Globus pallidus (tissue), 1 donor: ENCODE results near the gene SLC22A15.
"Not testable (repeated sequence)": the region's sequence is repeated elsewhere in the genome, so short reads cannot be mapped to it uniquely, and the experiment has no call there.

ENCODE experiments used
- DNase-seq: peaks from one replicate; pipeline ENCODE4 v3.0.0-alpha.2; 2015; ENCODE audit warnings: low spot score

The SLC22A15 gene

GRCh38 chr1:116033322-116033721 is 57.0 kb downstream of the SLC22A15 start:
- peak; percentile 96 for DNase-seq

DNA sequence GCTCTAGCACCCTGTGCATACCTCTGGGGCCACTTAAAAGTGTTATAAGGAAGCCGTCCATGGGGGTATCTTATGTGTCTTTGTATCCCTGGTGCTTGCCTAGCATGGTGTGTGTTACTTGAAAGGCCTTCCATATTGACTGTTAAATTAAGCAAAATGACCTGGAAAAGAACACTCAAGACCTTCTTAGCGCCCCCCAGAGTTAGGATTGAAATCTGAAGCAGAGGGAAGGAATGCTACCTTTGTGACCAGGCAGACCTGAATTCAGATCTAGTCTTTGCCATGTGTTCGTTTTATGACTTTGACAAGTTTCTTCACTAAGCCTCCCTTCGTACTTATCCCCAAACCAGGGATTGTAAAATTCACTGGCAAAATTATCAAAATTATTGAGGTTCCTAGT is 59.9 kb downstream of the SLC22A15 start:
- no peak for DNase-seq

DNA sequence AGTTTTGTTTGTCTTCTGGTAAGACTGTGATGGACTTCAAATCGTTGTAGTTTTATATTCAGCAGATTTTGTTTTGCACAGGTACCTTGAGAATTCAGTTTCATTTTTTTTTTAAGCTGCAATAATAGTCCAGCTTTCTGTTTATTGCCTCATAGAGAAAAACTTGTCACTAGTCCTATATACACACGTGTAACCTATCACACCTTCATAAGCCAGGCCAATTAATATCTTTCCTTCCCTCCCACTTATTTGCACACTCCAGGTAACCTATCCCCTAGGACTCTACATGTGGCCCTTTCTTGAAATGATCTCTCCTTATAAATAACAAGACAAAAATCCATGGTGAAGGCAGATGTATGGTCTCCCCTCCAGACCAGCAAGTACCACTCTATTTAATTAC is 62.4 kb downstream of the SLC22A15 start:
- DNase-seq = no peak

DNA sequence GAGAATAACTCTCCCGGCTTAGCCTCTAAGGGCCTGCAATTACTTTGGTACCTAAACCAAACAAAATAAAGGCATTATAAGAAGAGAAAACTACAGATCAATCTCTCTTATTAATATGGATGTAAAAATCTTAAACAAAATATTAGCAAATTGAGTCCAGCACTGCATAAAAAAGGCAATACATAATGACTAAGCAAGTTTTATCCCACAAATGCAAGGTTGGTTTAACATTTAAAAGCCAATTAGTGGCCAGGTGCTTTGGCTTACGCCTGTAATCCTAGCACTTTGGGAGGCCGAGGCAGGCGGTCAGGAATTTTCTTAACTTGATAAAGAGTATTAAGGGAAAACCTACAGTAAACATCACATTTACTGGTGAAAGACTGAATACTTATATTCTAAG is 67.8 kb downstream of the SLC22A15 start:
- DNase-seq = no peak

- not testable (repeated sequence) for DNase-seq
These were observed 70.6 kb downstream of the SLC22A15 start for GRCh38 chr1:116046933-116047332.

- not testable (repeated sequence) for DNase-seq
These were observed 75.6 kb downstream of the SLC22A15 start for GRCh38 chr1:116051896-116052295.

DNA sequence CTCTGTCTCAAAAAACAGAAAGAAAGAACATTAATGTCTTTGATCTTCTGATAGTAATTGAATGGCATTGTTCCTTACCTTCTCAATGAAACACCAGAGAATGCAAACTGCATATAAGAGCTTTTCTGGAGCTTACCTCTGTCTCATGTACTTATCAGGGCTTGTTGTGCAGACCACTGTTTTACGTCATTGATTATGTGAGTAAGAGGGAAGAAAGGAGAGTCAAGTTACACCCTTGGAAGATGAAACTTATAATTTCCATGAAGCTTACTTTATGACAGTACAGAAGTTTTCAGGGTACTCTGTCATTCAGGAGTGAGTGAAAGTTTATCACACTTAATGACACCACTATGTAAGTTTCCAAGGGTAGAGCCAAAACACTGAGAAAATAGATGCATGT is 85.9 kb downstream of the SLC22A15 start:
- DNase-seq = no peak

GRCh38 chr1:116064616-116065015 is 88.3 kb downstream of the SLC22A15 start:
- DNase-seq = no peak

DNA sequence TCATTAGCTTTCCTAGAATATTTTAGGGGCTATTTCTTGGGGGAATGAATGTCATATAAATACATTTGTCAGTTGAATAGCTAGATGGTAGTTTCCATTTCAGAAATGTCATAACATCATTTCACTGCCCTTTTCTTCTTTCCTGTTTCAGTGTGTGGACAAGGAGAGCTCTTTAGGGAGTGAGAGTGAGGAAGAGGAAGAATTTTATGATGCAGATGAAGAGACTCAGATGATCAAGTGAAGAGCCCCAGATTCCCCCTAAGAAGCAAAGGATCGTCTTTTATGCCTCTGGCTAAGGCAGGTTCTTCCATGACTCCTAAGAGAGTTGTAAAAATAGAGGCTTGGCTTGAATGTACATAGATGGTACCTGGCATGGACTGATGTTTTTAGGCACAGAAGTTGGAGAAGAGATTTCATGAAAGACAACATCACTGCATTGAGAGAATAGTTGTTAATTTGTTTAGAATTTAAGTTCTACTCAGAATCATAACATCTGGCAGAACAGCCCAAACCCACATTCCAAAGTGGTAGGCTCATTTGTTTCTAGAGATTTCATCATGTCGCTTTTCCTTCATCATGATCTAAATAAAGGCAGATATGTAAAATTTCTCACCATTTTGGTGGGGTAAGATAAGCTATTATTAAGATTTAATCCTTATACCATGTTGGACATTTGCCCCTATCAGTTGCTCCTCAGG is 90.7 kb downstream of the SLC22A15 start:
- no peak for DNase-seq

DNA sequence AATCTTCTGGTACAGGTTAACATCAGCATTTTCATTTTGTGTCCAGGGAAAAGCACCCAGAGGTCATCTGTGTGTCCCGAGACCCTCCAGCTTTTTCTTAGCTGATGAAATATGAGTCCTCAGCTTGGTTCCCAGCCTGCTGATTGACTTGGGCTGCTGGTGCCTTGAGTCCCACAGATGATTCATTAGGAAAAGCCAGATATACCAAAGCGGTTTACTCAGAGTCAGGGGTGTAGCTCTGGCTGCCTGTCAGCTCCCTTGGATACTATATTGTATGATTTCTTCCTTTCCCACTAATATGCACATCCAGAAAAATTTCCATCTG is 91.2 kb downstream of the SLC22A15 start:
- DNase-seq = no peak

GRCh38 chr1:116075575-116075974 is 99.3 kb downstream of the SLC22A15 start:
- no peak for DNase-seq

DNA sequence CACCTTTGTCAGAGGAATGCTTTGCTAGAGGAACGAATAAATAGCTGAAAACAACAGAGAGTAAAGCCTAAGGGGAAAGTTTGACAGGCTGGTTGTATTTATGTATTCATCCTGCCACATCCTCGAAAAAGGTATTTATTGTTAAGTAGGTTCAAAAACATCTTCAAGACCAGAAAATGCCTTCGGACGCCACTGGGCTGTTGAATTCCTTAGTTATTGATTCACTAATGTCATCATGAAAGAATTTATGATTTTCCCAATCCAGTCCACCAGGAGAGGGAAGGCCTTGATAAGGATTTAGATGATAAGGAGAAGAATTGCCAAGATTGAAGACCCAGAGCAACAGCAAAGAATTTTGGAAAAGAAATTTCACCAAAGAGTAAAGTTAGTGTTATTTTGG is 99.7 kb downstream of the SLC22A15 start:
- DNase-seq = no peak

GRCh38 chr1:116076831-116077230 is 100.5 kb downstream of the SLC22A15 start:
- DNase-seq = no peak

DNA sequence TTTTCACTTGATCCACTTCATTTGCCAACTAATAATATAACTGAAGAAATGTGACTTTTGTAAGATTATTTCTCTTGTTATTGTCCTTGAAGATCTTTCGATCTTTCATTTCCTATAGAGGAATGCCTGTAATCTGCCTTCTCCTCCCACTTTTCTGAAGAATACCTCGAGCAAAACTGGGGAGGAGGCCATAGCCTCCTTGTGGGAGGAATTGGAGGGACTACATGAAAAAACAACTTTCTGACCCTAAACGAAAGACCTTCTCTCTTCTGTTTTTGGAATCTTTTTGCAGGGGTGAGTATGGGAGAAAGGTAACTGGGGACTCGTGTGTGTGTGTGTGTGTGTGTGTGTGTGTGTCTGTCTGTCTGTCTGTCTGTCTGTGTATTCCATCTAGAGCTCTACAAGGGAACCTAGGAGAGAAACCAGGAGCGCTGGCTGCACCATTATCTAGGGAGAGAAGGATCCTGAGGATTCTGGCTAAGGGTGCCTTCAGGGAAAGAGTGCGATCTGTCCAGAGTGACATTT is 102.4 kb downstream of the SLC22A15 start:
- DNase-seq = no peak

DNA sequence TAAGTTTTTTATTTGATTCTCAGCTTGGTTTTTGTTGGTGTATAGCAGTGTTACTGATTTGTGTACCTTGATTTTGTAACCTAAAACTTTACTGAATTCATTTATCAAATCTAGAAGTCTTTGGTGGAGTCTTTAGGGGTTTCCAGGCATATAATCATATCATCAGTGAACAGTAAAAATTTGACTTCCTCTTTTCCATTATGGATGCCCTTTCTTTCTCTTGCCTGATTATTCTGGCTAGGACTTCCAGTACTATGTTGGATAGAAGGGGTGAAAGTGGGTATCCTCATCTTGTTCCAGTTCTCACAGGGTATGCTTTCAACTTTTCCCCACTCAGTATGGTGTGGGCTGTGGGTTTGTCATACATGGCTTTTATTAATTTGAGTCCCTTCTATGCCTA is 111.3 kb downstream of the SLC22A15 start:
- DNase-seq = no peak

- no peak for DNase-seq
These were observed 113.6 kb downstream of the SLC22A15 start for GRCh38 chr1:116089870-116090269.

DNA sequence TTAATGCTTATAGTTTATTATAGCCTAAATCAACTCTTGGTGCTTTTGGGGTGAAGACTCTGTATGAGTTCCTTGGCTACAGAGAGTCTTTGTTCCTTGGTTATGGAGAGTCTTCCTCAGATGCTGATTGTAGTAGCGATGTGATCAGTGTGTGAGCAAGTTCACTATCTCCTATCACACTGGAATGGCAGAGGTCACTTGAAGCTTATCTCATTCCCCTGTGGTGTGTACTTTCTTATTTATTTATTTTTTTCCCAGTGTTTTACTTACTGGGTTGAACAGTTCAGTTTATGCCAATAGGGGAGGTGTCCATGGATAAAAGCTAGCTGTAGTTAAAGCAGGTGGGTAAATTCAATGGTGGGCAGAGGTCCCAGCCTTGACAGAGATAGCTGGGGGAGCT is 114.8 kb downstream of the SLC22A15 start:
- DNase-seq = no peak

DNA sequence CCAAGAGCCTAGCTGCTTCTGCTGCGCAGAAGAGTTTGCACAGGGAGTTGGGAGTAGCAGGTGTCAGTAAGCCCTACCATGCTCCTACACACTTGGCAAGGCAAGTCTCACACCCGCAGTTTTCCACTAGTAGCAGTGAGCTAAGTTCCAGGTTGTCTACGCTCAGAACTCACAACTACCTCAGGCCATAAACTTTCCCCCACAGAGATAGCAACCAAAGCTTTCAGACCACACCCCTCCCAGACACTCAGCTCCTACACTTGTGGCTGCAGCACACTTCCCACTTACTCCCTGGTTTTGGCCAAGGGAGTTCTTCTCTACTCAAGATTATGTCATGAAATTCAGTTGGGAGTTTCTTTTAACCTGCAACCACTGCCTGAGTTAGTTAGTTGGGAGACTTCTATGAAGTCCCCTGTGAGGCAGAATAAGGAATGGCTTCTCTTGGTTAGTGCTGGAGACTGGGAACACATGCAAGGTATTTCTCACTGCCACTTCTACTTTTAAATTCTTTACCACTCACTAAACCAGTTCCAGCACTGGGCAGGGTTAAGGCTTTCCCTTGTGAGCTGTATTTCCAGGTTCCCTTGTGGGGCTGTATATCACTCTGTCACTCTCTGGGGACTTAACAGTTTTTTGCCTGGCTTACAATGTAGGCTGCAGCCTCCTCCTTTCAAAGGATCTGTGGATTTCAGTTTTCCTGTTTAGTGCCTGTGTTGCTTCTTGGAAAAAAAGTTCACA is 116.6 kb downstream of the SLC22A15 start:
- DNase-seq = no peak

DNA sequence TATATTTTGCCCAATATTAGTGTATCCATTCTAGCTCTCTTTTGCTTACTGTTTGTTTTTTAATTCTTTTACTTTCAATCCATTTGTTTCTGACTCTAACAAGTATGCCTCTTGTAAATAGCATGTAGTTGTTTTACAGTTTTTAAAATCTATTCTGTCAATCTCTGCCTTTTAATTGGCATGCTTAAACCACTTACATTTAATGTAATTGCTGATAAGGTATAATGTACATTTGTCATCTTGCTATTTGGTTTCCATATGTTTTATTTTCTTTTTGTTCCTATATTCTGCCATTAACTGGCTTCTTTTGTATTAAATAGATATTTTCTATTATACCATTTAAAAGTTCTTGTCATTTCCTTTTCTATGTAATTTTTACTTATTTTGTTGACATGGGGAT is 118.7 kb downstream of the SLC22A15 start:
- no peak for DNase-seq

- DNase-seq = no peak
These were observed 119.8 kb downstream of the SLC22A15 start for GRCh38 chr1:116096013-116096618.

GRCh38 chr1:116097626-116098025 is 121.3 kb downstream of the SLC22A15 start:
- no peak for DNase-seq

- no peak for DNase-seq
These were observed 123.1 kb downstream of the SLC22A15 start for GRCh38 chr1:116099379-116099778.

- no peak for DNase-seq
These were observed 123.6 kb downstream of the SLC22A15 start for GRCh38 chr1:116099919-116100318.
